ENCODE data around the gene CAMSAP1.

GRCh38 chr9:135779571-135779970 is 127.8 kb downstream of the CAMSAP1 start:
- TF ChIP-seq CTCF (IDR thresholded peaks at IDR 0.05; ENCODE audit: borderline replicate concordance, extremely low read depth, low read length, poor library complexity, severe bottlenecking) (no peak), EZH2 (IDR thresholded peaks at IDR 0.05; ENCODE audit: borderline replicate concordance, low read depth, low read length, severe bottlenecking) (no peak)
